ENCODE data around the gene RTN4R. TPM values are rescaled to one million over a fixed set of nuclear protein-coding genes. Genes with fewer than 3 reads are reported as not detected.

RTN4R gene
- total and polyA plus RNA-seq, 2 of the 4 experiments (the other 2 are of a cell fraction): 0.18 to 0.94 TPM

DNA sequence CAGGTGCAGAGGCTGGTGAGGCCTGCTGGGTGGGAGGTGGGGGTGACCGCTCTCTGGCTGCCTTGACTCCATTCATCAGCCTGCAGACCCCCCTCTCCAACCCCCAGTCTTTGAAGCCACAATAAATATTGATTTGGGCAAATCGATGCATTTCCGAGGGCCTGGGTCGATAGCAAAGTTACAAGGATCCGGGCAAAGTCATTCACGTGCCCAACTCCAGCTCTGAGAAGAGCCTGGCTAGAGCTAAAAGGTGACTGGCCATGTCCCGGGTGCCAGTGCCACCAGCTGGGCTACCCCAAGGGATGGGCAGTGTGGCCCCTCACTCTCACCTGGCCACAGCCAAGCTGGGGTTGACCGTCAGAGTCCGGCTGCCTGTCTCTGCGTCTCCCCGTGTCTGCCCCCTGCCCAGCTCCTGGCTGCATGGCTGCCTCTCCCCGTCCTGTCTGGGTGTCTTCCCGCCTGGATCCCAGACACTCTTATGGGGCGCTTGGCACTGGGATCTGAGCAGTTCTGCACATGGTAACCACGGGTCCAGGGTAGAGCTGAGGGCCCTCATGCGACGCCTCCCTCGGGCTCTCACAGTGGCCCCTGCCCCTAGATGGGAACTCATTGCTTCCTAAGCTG, 70.6 kb downstream of the RTN4R start:
- H3K4me2 ChIP-seq (ENCODE audit: low read depth, low read length): no peak overlapping the region
- dilution Hi-C loops (cut with HindIII; ENCODE audit: low sequenced_read_pairs, unreplicated experiment): no loop called here
- no peak overlapping the region for H3K4me3 ChIP-seq (ENCODE audit: insufficient read depth, low read depth, low read length)
- H2AK5ac ChIP-seq (ENCODE audit: low read depth, low read length): no peak overlapping the region
- no peaks in the 10 kb centered on the region for H3K4me1 ChIP-seq (ENCODE audit: control insufficient read depth, insufficient read depth, low read length)
- H3K4ac ChIP-seq (ENCODE audit: low read depth, low read length): no peak overlapping the region
- WGBS, 2 experiments (ENCODE audit: extremely low coverage in 2 of 2, insufficient read length in 1 of 2): 81% methylated on average over 9 of the region's 18 CpGs; no CpG with 5 or more reads in 1 of the 2 experiments
- H3K27ac ChIP-seq (ENCODE audit: insufficient read depth, low read length): no peak overlapping the region
- no peak overlapping the region for H2BK120ac ChIP-seq (ENCODE audit: low read depth, low read length)
- H2BK20ac ChIP-seq (ENCODE audit: low read depth, low read length): no peak overlapping the region
- H3K79me1 ChIP-seq (ENCODE audit: low read depth in 1 of 2, low read length in 2 of 2): no peaks in the 10 kb centered on the region
- peaks cover 51% of the 10 kb centered on the region for H3K27me3 ChIP-seq (ENCODE audit: control insufficient read depth, insufficient read depth, low read length)
- no peak overlapping the region for H4K91ac ChIP-seq (ENCODE audit: insufficient read depth, low read depth, low read length)
- H3K23ac ChIP-seq (ENCODE audit: low read depth, low read length): no peak overlapping the region
- H3K9ac ChIP-seq (ENCODE audit: low read depth, low read length): no peak overlapping the region
- no peaks in the 10 kb centered on the region for H3K36me3 ChIP-seq (ENCODE audit: control insufficient read depth, insufficient read depth, low read length)
- H4K5ac ChIP-seq (ENCODE audit: low read depth, low read length): no peak overlapping the region
- H2AK9ac ChIP-seq (replicated peaks; ENCODE audit: low read depth, low read length, poor library complexity): no peak overlapping the region
- no TSS peak for BruUV-seq (replicated peaks)
- H3K14ac ChIP-seq (replicated peaks; ENCODE audit: low read depth, low read length): no peak overlapping the region
- no peak overlapping the region for H4K8ac ChIP-seq (ENCODE audit: low read depth in 2 of 2, low read length in 2 of 2)
- no peak for ATAC-seq (ENCODE audit: low read depth)
- POLR2A ChIA-PET (ENCODE audit: unreplicated experiment): no interaction called here
- H3K18ac ChIP-seq (ENCODE audit: low read depth, low read length): no peak overlapping the region
- H4K20me1 ChIP-seq (ENCODE audit: insufficient read depth, low read length): no peaks in the 10 kb centered on the region
- no peak overlapping the region for H3K56ac ChIP-seq (ENCODE audit: extremely low read depth, insufficient read depth, low read length)
- H3K9me1 ChIP-seq (ENCODE audit: insufficient read depth, low read length): no peaks in the 10 kb centered on the region
- no peak overlapping the region for H2BK15ac ChIP-seq (ENCODE audit: low read depth, low read length)
- in situ Hi-C loops (cut with MboI; ENCODE audit: low sequenced_read_pairs): no loop called here
- H2AFZ ChIP-seq (replicated peaks; ENCODE audit: low read length, poor library complexity): no peak overlapping the region
- TF ChIP-seq BHLHE40 (IDR thresholded peaks at IDR 0.05; ENCODE audit: low read depth, low read length) (no peak), SMC3 (IDR thresholded peaks at IDR 0.05; ENCODE audit: low read depth, low read length) (no peak), MAZ (IDR thresholded peaks at IDR 0.05; ENCODE audit: borderline replicate concordance, low read depth, low read length) (no peak), RAD21 (IDR thresholded peaks at IDR 0.05; ENCODE audit: low read length) (no peak), NFE2L2 (IDR thresholded peaks at IDR 0.05; ENCODE audit: low read depth, low read length) (no peak), CEBPB (IDR thresholded peaks at IDR 0.05; ENCODE audit: low read depth, low read length) (no peak), MXI1 (IDR thresholded peaks at IDR 0.05; ENCODE audit: borderline replicate concordance, low read depth, low read length) (no peak), POLR2A (IDR thresholded peaks at IDR 0.05; ENCODE audit: low read depth, low read length) (no peak), FOS (IDR thresholded peaks at IDR 0.05; ENCODE audit: low read depth, low read length) (no peak), USF2 (IDR thresholded peaks at IDR 0.05; ENCODE audit: low read depth, low read length) (no peak), RCOR1 (IDR thresholded peaks at IDR 0.05; ENCODE audit: insufficient replicate concordance, low read length) (no peak), ELK1 (IDR thresholded peaks at IDR 0.05; ENCODE audit: borderline replicate concordance, low read depth, low read length) (no peak), RFX5 (IDR thresholded peaks at IDR 0.05; ENCODE audit: low read depth, low read length) (no peak), CHD1 (IDR thresholded peaks at IDR 0.05; ENCODE audit: low read depth, low read length) (no peak), MAFK (IDR thresholded peaks at IDR 0.05; ENCODE audit: low read depth, low read length) (no peak)
- TF ChIP-seq, protein P1, sequence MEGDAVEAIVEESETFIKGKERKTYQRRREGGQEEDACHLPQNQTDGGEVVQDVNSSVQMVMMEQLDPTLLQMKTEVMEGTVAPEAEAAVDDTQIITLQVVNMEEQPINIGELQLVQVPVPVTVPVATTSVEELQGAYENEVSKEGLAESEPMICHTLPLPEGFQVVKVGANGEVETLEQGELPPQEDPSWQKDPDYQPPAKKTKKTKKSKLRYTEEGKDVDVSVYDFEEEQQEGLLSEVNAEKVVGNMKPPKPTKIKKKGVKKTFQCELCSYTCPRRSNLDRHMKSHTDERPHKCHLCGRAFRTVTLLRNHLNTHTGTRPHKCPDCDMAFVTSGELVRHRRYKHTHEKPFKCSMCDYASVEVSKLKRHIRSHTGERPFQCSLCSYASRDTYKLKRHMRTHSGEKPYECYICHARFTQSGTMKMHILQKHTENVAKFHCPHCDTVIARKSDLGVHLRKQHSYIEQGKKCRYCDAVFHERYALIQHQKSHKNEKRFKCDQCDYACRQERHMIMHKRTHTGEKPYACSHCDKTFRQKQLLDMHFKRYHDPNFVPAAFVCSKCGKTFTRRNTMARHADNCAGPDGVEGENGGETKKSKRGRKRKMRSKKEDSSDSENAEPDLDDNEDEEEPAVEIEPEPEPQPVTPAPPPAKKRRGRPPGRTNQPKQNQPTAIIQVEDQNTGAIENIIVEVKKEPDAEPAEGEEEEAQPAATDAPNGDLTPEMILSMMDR (conservative IDR thresholded peaks at IDR 0.05; ENCODE audit: low read depth, low read length): no peak
- H2BK5ac ChIP-seq (ENCODE audit: low read depth, low read length, poor library complexity, severe bottlenecking): no peak overlapping the region
- intact Hi-C loops (cut with micrococcal nuclease): no loop called here
- CTCF ChIA-PET: no interaction called here
- H3K9me3 ChIP-seq (ENCODE audit: control insufficient read depth, insufficient read depth, low read length): no peaks in the 10 kb centered on the region
- no peak for DNase-seq

All from IMR-90 (cell line).